Measurements from ENCODE around the gene CARD8.

CARD8 gene

DNA sequence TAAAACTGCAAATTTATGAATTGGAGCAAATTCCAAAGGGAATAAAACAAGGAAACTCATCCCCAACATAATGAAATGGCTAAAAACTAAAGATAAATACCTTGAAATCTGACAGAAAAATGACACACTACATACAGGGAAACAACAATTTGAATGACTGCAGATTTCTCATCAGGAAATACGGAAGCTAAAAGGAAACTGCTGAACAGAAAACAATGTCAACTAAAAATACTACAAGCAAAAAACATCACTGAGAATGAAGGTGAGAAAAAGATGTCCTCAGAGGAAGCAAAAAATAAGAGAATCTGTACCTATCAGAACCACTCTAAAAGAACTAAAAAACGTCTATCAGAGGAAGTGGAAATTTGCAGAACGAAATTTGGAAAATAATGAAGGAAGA lies 45.7 kb downstream of the CARD8 start:
- no peak for DNase-seq (ENCODE audit: low spot score)

DNA sequence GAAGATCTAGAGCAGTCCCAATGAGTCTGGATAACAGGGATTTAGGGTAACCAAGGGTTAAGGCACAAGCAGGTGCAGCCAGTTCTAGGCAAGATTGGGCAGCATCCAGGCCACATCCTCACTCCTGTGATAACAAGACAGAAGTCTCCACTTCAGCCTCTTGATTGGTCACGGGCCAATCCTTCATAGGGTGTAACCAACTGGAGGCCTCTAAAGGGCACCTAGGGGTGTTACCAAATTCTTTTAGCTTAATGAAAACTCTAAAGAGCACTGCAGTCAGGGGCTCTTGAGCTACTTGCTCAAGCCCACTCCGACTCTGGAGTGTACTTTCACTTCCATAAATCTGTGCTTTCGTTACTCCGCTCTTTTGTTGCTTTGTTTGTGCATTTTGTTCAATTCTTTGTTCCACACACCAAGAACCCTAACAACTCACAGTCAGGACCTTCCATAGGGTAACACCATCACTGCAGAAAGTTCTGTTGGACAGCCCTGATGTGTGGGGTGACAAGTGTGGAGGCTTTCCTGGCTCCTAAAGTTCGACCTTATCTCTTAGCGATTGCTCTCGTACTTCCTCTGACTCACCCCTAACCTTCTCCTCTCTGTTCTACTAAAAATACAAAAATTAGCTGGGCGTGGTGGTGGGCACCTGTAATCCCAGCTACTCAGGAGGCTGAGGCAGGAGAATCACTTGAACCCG lies 49.2 kb downstream of the CARD8 start:
- DNase-seq (ENCODE audit: low spot score) = no peak

DNA sequence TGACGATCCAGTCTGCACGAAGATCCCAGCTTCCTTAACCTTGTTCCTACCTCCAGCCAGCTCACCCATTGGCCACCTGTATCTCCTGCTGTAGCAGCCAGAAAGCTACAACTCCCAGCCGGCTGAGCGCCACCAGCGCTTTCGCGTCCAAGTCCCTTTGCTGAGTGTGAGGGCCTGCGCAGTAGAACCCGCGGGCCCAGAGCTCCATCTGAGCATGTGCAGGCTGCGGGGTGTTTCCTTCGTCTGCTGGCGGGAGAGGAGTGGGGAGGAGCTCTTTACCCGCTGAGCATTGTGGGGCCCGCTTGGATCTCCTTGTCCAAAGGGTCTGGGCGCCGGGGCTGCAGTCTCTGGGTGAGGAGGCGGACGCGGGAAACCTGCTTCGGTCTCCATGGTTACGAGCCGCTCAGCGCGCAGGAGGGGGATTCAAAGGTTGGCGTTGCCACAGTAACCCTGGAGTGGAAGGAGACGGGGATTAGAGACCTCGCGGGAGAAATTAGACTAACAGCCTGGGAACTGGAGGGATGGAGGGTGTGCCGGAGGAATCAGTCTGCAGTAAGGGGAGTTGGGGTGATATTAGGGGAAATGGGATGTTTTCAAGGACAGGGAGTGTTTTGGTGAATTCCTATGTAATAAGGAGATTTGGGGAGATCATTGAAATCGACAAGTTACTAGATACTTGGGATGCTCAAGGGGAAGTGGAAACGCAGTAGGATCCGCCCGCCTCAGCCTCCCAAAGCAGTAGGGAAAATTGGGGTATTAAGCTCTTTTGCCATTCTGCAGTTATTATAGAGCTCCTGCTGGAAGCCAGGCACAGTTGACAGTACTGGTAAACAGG lies 51.7 kb downstream of the CARD8 start:
- peak; percentile 97 for DNase-seq (ENCODE audit: low spot score)

DNA sequence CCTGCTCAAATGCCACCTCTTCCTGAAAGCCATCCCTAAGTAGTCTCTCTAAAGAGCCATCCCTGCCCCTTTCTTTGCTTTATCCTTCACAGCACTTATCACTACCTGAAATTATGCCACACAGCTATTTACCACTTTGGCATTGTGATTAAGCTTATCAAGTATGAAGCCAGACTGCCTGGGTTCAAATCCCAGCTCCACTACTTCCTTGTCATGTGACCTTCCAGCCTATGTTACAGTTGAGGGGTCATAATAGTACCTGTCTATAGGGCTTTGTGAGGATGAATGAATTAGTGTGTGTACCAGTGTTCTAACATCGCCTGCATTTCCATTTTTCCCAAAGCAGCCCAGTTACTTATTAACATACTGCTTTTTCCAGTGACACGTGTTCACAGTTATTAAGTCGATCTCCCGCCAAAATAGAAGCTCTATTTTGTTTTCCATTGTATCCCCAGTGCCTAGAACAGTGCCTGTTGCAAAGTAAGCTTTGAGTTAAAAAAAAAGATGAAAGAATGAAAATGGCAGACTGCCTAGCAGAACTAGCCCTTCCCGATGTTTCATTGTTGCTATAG lies 52.4 kb downstream of the CARD8 start:
- DNase-seq (ENCODE audit: low spot score) = no peak

DNA sequence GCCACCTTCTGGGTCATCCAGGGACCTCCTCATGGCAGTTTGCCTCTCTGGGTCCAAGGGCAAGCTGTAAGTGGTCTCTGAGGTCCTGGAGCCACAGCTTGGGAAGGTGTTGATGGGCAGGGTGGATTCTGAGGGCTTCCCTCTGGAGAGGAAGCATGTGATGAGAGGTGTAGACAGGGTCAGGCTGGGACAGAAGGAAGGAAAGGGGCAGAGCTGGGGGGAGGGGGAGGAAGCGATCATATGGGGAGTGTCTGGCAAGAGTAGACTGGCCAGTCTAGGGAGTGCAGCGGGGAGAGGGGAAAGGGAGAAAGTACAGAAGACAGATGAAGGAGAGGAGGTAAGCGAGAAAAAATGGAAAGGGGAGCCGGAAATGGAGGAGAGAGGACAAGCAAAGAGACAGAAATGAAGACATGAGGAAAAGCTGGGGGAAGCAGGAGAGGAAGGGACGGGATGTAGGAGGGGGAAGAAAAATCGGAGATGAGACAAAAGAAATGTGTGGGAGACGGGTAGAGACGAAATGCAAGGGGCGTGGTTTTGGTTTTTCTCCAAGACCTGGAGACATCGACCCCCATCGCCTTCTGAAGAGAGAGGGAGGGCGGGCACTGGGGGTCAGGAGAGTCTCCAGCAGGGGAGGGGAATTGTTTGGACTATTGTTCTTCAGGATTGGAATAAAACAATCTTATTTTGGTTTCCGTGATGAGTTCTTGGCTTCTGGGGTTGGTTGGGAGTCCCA lies 58.6 kb downstream of the CARD8 start:
- no peak for DNase-seq (ENCODE audit: low spot score)

DNA sequence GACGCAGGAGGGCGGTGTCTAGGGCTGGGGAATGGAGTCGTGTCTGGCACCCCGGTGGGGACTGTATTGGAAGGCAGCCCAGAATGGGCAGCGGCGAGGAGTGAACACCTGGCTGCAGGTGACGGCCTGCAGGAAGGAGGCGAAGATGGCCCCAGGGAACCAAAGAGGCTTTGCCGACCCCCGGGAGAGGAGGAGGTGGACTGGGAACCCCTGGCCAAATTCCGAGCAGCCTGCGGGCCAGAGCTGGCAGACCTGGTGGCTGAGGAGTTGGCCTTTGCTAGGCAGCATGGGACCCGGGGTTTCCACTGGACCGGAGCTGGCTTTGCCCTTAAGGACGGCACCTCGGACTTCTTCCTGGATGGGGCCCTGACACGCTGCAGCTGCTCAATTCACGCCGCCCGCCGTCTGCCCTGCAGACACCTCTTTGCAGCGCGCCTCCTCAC lies 59.4 kb downstream of the CARD8 start:
- no peak for DNase-seq (ENCODE audit: low spot score)

DNA sequence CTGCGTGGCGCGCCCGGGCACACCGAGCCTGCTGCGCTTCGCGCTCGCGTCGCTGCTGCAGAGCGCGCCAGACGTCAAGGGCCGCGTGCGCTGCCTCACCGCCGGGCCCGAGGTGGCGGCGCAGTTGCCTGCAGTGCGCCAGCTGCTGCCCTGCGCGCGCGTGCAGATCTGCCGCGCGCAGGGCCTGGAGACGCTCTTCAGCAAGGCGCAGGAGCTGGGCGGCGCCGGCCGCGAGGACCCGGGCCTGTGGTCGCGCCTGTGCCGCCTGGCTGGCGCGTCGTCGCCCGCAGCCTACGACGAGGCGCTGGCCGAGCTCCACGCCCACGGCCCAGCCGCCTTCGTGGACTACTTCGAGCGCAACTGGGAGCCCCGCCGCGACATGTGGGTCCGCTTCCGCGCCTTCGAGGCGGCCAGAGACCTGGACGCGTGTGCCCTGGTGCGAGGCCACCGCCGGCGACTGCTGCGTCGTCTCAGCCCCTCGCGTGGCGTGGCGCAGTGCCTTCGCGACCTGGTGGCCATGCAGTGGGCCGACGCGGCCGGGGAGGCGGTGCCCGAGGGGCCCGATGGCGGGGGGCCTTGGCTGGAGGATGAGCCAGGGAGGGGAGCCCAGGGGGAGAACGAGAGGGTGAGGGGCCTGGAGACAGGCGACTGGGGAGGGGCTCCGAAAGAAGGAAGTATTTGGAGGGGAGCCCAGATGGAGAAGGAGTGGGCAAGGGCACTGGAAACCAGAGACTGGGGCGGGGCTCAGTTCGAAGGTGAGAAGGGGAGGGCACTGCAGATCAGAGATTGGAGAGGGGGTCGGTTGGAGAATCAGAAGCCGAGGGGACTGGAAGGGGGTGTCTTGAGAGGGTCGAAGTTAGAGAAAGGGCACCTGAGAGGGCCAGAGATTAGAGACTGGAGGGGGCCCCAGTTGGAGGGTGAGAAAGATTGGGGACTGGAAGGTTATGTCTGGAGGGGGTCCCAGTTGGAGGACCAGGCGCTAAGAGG lies 60.6 kb downstream of the CARD8 start:
- no peak for DNase-seq (ENCODE audit: low spot score)

DNA sequence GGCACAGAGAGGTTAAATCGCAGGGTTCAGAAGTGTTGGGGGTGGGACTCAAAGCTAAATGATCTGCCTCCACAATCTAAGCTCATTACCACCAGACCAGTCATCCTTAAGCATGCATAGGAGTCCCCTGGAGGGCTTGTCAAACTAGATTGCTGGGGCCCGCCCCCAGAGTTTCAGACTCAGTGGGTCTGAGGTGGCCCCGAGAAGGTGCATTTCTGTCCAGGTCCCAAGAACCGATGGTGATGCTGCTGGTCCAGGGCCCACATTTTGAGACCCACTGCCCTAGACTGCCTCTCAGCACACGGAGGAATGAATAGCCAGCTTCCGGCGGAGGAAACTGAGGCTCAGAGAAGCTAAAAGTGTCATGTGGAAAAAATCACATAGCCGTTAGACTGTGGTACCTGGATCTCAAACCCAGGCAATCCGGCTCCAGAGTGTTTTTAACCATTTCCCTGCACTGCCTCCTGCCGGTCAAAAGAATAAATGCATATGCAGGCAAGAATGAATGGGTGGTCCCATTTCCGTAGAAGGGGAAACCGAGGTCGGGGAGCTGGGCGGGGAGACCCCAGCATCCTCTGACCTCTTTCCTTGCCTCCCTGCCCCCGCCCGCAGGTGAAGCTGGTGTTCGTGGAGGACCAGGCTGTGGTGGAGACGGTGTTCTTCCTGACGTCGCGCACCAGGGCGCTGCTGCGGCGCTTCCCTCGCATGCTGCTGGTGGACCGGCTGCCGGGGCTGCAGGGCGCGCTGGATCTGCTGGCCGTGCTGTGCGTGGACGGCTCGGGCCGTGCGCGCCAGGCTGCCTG lies 61.5 kb downstream of the CARD8 start:
- no peak for DNase-seq (ENCODE audit: low spot score)

DNA sequence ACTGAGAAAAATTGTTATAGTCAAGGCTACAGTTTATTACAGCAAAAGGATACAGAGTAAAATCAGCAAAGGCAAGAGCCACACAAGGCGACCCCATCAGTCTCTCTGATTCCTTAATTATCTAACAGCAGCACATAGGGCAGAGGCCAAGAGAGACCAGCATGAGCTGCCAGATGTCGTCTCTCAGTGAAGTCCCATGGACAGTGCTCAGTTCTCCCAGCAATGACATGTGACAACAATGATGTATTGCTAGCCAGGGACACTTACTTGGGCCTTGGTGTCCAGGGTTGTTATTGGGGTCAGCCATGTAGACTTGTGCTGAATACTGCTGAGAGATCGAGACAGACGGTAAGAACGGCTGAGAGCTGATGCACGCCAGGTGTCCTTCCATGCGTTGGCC lies 63.0 kb downstream of the CARD8 start:
- DNase-seq (ENCODE audit: low spot score) = peak; percentile 50

DNA sequence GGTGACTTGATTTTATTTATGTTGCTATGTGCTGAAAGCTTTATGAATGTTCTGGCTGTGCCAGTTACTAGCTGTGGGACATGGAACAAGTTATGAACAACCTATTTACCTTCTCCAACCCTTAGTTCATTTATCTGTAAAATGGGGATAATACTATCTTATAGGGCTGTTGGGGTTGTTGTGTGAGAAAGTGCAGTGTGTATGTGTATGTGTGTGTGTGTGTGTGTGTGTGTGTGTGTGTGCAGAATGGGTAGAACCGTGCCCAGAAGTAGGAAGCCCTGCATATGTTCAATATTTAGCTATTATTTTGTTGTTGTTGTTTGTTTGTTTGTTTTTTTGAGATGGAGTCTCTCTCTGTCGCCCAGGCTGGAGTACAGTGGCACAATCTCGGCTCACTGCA lies 64.8 kb downstream of the CARD8 start:
- DNase-seq (ENCODE audit: low spot score) = no peak

DNA sequence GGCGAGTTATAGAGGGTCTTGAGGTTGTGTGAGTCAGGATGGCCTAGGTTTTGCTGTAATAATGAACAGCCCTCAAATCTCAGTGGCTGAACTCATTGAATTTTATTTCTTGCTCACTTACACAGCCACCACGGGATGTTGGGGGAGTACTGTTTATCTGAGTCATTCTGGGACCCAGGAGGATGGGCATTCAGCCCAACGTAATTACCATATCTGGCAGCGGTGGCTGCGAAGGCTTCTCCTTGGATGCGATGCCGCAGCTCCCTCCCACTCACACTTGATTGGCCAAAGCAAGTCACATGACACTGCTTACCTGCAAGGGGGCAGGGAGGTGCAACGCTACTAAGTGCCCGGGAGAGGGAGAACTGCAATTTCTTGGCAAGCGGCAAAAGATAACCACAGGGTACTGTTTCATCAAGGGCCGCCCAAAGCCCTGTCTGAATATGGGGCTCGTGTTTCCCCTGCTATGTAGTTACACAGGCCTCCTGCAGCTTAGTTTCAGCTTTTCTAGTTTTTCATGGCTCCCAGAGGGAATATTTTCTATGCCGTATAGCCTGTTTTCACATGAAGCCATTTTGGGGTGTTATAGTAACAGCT lies 65.3 kb downstream of the CARD8 start:
- DNase-seq (ENCODE audit: low spot score) = peak; percentile 50

DNA sequence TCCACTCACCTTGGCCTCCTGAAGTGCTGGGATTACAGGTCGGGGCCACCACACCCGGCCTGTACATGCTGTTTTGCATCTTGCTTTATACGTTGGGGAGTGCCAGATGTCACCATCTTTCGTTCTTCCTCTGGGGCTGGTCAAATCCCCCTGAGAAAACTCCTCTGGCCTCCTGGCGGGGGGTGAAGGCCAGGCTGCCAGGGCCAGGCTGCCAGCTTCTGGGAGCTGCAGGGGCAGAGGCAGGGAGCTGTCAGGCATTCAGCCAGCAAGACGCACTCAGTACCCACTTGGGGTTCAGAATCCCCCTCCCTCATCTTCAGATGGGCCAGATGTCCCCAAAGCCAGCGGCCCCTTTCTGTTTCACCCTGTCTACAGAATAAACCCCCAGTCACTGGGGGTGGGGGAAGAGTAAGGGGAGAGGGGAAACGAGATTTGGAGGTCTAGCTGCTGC lies 69.1 kb downstream of the CARD8 start:
- DNase-seq (ENCODE audit: low spot score) = no peak

DNA sequence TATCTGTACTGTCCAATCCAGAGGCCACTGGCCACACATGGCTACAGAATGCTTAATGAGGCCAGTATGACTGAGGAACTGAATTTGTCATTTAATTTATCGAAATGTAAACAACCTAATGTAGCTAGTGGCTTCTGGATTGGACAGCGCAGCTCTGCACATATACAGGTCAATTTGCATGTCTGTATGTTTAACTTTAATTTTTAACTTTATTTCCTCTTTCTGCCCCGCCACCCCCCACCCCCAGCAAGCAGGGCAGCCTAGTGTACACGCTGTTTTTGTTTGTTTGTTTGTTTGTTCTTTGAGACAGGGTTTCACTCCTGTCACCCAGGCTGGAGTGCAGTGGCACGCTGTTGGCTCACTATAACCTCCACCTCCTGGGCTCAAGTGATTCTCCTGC lies 69.7 kb downstream of the CARD8 start:
- DNase-seq (ENCODE audit: low spot score) = no peak

DNA sequence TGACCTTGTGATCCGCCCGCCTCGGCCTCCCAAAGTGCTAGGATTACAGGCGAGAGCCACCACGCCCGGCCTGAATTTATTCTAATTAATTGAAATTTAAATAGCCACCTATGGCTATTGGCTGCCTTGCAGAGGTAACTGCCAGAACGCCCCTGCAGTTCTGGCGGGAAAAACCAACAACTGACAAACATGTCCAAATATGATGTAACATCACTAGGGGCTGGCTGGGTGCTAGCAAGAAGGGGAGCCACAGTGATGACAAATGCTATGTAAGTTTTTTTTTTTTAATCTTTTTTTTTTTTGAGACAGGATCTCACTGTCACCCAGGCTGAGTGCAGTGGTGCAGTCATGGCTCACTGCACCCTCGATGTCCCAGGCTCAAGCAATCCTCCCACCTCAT lies 72.4 kb downstream of the CARD8 start:
- no peak for DNase-seq (ENCODE audit: low spot score)

DNA sequence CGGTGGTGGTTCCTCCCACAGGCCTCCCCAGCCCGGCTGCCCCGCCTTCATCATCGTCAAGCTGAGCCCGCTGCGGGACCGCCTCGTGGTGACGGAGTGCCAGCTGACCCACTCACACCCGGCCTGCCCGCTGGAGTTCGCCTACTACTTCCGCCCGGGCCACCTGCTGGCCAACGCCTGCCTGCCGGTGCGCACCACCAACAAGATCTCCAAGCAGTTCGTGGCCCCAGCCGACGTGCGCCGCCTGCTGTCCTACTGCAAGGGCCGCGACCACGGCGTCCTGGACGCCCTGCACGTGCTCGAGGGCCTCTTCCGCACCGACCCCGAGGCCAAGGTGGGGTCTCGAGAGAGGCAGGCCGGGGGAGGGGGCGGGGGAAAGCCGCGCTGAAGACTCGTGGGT lies 73.3 kb downstream of the CARD8 start:
- DNase-seq (ENCODE audit: low spot score) = no peak

DNA sequence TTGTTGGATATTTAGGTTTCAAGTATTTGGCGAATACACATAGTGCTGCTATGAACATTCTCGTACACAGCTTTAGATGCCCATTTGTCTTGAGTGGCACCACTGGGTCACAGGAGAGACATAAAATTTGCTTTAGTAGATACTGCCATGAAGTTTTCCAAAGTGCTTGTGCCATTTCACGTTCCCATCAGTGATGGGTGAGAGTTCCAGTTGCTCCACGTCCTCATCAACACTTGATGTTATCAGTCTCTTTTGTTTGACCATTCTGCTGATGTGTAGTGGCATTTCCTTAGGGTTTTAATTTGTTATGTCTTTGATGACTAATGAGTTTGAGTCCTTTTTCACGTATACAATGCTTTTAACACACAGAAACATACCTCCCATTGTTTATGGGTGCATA lies 74.2 kb downstream of the CARD8 start:
- no peak for DNase-seq (ENCODE audit: low spot score)

DNA sequence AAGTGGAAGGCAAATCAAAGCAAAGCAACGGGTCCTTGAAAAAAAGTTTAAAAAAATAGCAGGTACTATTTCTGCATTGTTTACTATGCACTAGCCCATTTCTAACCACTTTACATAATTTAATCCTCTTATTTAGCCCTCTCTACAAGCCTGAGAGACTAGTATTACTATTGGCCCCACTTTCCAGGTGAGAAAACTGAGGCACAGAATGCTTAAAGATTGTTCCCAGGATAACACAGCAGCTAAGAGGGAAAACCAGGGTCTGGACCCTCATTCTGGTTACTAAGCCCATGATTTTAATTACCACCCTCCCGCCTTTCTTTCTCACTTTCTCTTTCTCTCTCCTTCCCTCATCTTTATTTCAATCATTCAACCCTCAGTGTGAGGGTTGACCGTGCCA lies 79.5 kb downstream of the CARD8 start:
- DNase-seq (ENCODE audit: low spot score) = no peak

DNA sequence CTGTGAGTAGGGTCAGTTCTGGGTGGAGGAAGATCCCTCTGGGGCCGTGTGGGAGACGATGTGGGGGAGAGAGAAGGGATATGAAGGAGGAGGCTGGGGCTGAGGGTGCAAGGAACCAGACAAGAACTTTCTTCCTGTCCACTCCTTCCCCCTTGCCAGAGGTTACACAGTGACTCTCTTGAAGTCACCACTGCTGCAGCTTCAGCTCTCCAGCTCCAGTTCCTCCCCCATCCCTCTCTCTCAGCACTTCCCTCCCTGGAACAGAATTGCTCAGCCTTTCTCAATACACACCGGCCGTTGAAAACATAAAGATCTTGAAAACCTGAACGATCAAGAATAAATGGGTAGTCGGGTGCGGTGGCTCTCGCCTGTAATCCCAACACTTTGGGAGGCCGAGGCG lies 80.1 kb downstream of the CARD8 start:
- no peak for DNase-seq (ENCODE audit: low spot score)

DNA sequence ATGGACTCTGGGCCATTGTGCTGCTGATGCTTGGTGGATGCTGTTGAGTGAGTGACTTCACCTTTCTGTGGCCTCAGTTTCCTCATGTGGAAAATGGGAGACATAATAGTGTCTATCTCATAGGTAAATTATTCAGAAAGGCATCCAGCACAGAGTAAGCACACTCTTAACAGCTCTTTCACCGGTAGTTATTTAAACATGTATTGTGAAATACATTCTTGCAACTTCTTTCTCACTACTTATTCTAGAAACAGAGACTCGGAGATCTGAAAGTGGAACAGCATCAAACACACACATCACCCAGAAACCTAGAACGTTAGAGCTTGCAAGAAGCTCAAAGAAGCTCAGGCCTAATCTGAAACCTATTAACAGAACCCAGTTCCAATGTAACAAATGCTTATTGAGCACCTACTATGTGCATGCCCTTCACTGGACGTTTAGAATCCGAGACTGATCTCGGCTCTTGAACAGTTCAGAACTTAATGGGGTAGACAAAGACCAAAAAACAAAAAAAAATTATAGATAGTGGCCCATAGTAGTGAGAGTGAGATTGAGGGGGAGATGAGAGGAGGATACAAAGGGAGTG lies 81.2 kb downstream of the CARD8 start:
- DNase-seq (ENCODE audit: low spot score) = no peak

DNA sequence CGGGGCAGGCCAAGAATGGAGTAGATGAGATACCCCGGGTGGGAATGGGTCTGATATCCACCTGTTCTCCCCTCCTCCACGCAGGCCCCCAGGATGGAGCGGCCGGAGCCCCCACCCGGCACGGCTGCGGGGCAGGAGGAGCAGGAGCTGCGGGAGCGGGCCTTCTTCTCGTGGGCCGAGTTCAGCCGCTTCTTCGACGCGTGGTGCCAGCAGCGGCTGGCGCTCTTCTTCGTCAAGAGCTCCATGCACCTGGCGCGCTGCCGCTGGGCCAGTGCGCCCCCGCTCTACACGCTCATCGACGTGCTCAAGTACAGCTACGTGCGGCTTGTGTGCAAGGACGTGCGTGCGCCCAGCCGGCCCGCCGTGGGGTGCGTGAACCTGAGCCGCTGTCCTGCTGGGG lies 84.0 kb downstream of the CARD8 start:
- DNase-seq (ENCODE audit: low spot score) = no peak

Measured in pons (tissue), 1 donor.